Fibroblast of villous mesenchyme (primary cell): Measurements from ENCODE around the gene ZBTB43. TPM values are rescaled to one million over a fixed set of nuclear protein-coding genes. Genes with fewer than 3 reads are reported as not detected.
A peak's percentile ranks its signal among the peaks of the same experiment; 100 is the strongest.
"Not testable (repeated sequence)": the region's sequence is repeated elsewhere in the genome, so short reads cannot be mapped to it uniquely, and the experiment has no call there.

Source experiments
- DNase-seq: peaks from one replicate; pipeline ENCODE4 v3.0.0-alpha.2; 2010; ENCODE audit warnings: low read depth
- H3K4me3 ChIP-seq: 2 replicates; pipeline ENCODE4 v1.5.1; 2011; ENCODE audit warnings: low read depth, mild to moderate bottlenecking, low read length
- CTCF ChIP-seq: IDR thresholded peaks from 2 replicates; pipeline ENCODE4 v1.5.1; 2012; ENCODE audit warnings: low read depth, mild to moderate bottlenecking, low read length; ENCODE audit not compliant: insufficient read depth
- total RNA-seq: library from RNA; depleted of rRNA; stranded (reverse); fragments of >200 nt; gene quantifications from 2 replicates; pipeline ENCODE4 v1.2.3, GENCODE V29; 2012

ZBTB43 gene
- total RNA-seq, 1 donor, result 13.0 TPM

- no peak for DNase-seq
- TF ChIP-seq CTCF, result no peak
- H3K4me3 ChIP-seq, result no peak overlapping the region
Measured at GRCh38 chr9:126782053-126782388, 22.8 kb upstream of the ZBTB43 start.

- H3K4me3 ChIP-seq, result no peak overlapping the region
- TF ChIP-seq CTCF, result no peak
- no peak for DNase-seq
Measured at GRCh38 chr9:126783949-126784348, 20.9 kb upstream of the ZBTB43 start.

GRCh38 chr9:126784401-126784800, 20.4 kb upstream of the ZBTB43 start:
- TF ChIP-seq CTCF, result no peak
- no peak for DNase-seq
- no peak overlapping the region for H3K4me3 ChIP-seq

GRCh38 chr9:126784841-126785240, 20.0 kb upstream of the ZBTB43 start:
- not testable (repeated sequence) for H3K4me3 ChIP-seq, DNase-seq

- H3K4me3 ChIP-seq, result no peak overlapping the region
- TF ChIP-seq CTCF, result no peak
Measured at GRCh38 chr9:126788046-126788445, 16.8 kb upstream of the ZBTB43 start.

GRCh38 chr9:126788634-126789349, 16.0 kb upstream of the ZBTB43 start:
- peak; percentile 45 for DNase-seq
- no peak for TF ChIP-seq CTCF

More at GRCh38 chr9:126788046-126788445, 16.8 kb upstream of the ZBTB43 start:
- DNase-seq, result peak; percentile 39

GRCh38 chr9:126790561-126790960, 14.3 kb upstream of the ZBTB43 start:
- no peak for TF ChIP-seq CTCF
- DNase-seq, result no peak
- H3K4me3 ChIP-seq, result no peak overlapping the region

More at GRCh38 chr9:126788634-126789349, 16.0 kb upstream of the ZBTB43 start:
- H3K4me3 ChIP-seq, result no peak overlapping the region
